Lung (tissue), 16 donors: ENCODE data around the gene TMEM30A. TPM values are rescaled to one million over a fixed set of nuclear protein-coding genes. Genes with fewer than 3 reads are reported as not detected.

Experiments
- ATAC-seq: fragments of 200-7000 bp; cut with Tn5 transposase; one replicate; pipeline ENCODE4 v1.9.1; 2020; ENCODE audit warnings: moderate number of reproducible peaks; ENCODE audit not compliant: insufficient read depth, low FRiP score
- DNase-seq, 3 donors: peaks; one replicate each; pipeline ENCODE4 v3.0.0-alpha.2; 2013 to 2017
- H3K27ac ChIP-seq, 2 donors: one replicate each; pipeline ENCODE4 v1.5.1; 2013; ENCODE audit warnings: mild to moderate bottlenecking in 2 of 2, moderate library complexity in 2 of 2, control low read depth in 1 of 2, inconsistent platforms in 1 of 2, low read depth in 1 of 2, low read length in 1 of 2
- H3K27me3 ChIP-seq, 3 donors: one replicate each; pipeline ENCODE4 v1.5.1; 2013; ENCODE audit warnings: low read length in 2 of 3; ENCODE audit not compliant: control insufficient read depth in 3 of 3, insufficient read depth in 3 of 3
- H3K36me3 ChIP-seq, 4 donors: one replicate each; pipeline ENCODE4 v1.5.1; 2013; ENCODE audit warnings: low read length in 4 of 4, mild to moderate bottlenecking in 1 of 4, moderate library complexity in 1 of 4; ENCODE audit not compliant: control insufficient read depth in 4 of 4, insufficient read depth in 4 of 4
- H3K4me1 ChIP-seq, 5 donors: one replicate each; pipeline ENCODE4 v1.5.1; 2013; ENCODE audit warnings: low read length in 5 of 5, mild to moderate bottlenecking in 2 of 5, moderate library complexity in 1 of 5; ENCODE audit not compliant: control insufficient read depth in 5 of 5, insufficient read depth in 5 of 5
- H3K4me3 ChIP-seq: one replicate; pipeline ENCODE4 v1.5.1; 2013; ENCODE audit warnings: mild to moderate bottlenecking, control low read depth, moderate library complexity
- H3K9ac ChIP-seq, 2 donors: one replicate each; pipeline ENCODE4 v1.5.1; 2013; ENCODE audit warnings: low read length in 2 of 2, control low read depth in 1 of 2; ENCODE audit not compliant: insufficient read depth in 1 of 2
- H3K9me3 ChIP-seq, 4 donors: one replicate each; pipeline ENCODE4 v1.5.1; 2013; ENCODE audit warnings: low read length in 3 of 4, mild to moderate bottlenecking in 1 of 4, moderate library complexity in 1 of 4; ENCODE audit not compliant: control insufficient read depth in 4 of 4, insufficient read depth in 3 of 4
- WGBS, 2 donors: extraction: QIAGEN DNeasy Blood & Tissue Kit; methylation state at CpG; one replicate each; pipeline ENCODE4 v1.1.7; 2013; 5-methylcytosine and 5-hydroxymethylcytosine counted together
- long read RNA-seq, 5 donors: transcript quantifications; one replicate each; lab custom pipeline, GENCODE V29; 2026
- polyA plus RNA-seq, 2 donors: library from polyadenylated mRNA; stranded (reverse); fragments of 200-250 nt; gene quantifications; one replicate each; pipeline ENCODE4 v1.2.1, GENCODE V29; 2013
- total RNA-seq, 2 donors: library from RNA; depleted of rRNA in 1 of 2; stranded (reverse); fragments of >200 nt in 1 of 2; gene quantifications; one replicate each; pipeline ENCODE4 v1.2.1, GENCODE V29; 2014 to 2021
- TF ChIP-seq, protein P1 (sequence below): IDR thresholded peaks from 2 replicates; pipeline ENCODE4 v1.5.1; 2012; ENCODE audit warnings: mild to moderate bottlenecking; ENCODE audit errors: control extremely low read depth, extremely low read depth
- donor health status: control.
- donor health status: control.
- donor health status: Bipolar disorder and iron deficiency.
- donor health status: healthy.
- donor health status: DM: yes; HTN: yes; CAD: no.

Gene TMEM30A
- total RNA-seq (100 to 1,000 TPM; 124 to 164 TPM), polyA plus RNA-seq (10 to 100 TPM; 46.4 to 74.5 TPM)
- long read RNA-seq, donor 1, full-length matches to known transcripts, result 43 of 128 reads
- long read RNA-seq, donor 1, partial matches to known transcripts, result 85 of 128 reads
- long read RNA-seq, donor 1, other reads (novel, unspliced or antisense), result 0 of 128 reads
- long read RNA-seq, donor 2, full-length matches to known transcripts, result 16 of 29 reads
- long read RNA-seq, donor 2, partial matches to known transcripts, result 13 of 29 reads
- long read RNA-seq, donor 2, other reads (novel, unspliced or antisense), result 0 of 29 reads
- long read RNA-seq, donor 3, full-length matches to known transcripts, result 29 of 35 reads
- long read RNA-seq, donor 3, partial matches to known transcripts, result 6 of 35 reads
- long read RNA-seq, donor 3, other reads (novel, unspliced or antisense), result 0 of 35 reads
- long read RNA-seq, donor 4, full-length matches to known transcripts, result 6 of 21 reads
- long read RNA-seq, donor 4, partial matches to known transcripts, result 15 of 21 reads
- long read RNA-seq, donor 4, other reads (novel, unspliced or antisense), result 0 of 21 reads
- long read RNA-seq, donor 5, full-length matches to known transcripts, result 52 of 96 reads
- long read RNA-seq, donor 5, partial matches to known transcripts, result 39 of 96 reads
- long read RNA-seq, donor 5, other reads (novel, unspliced or antisense), result 5 of 96 reads

DNA sequence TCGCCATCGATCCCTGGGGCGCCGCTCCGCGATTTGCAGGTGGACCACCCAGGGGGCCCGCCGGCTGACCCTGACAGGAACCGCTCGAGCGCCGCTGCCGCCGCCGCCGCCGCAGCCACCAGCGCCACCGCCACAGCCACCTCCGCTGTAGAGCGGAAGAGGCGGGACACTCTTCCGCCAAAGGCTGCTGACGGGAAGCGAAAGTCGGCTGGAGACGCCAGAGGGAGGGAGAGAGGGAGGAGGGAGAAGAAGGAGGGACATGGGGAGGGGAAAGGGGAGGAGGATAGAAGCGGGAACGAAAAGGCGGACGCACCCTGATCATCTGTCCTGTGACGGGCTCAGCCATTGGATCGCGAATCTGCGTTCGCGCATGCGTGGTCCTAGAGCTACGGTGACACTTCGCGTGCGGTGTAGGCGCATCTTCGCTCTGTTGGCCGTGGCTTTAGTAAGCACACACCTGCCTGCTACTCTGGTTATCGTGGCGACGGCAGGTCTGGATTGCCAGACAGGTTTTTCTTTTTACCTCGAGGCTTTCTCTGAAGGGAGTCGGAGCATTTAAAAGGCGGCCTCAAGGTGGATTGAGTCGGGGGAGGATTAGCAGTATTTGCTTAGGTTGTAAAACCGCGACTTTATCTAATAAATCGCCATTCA lies at the start of gene TMEM30A:
Gene TMEM30A, minus strand, starts transcription at position 161 of the 651 bp plus-strand sequence. Its CDS starts 154 bp downstream, at position 7.
- peaks cover 0 to 4% (median 1%) of the 10 kb centered on the region in 4 donors for H3K36me3 ChIP-seq
- TF ChIP-seq, protein P1, sequence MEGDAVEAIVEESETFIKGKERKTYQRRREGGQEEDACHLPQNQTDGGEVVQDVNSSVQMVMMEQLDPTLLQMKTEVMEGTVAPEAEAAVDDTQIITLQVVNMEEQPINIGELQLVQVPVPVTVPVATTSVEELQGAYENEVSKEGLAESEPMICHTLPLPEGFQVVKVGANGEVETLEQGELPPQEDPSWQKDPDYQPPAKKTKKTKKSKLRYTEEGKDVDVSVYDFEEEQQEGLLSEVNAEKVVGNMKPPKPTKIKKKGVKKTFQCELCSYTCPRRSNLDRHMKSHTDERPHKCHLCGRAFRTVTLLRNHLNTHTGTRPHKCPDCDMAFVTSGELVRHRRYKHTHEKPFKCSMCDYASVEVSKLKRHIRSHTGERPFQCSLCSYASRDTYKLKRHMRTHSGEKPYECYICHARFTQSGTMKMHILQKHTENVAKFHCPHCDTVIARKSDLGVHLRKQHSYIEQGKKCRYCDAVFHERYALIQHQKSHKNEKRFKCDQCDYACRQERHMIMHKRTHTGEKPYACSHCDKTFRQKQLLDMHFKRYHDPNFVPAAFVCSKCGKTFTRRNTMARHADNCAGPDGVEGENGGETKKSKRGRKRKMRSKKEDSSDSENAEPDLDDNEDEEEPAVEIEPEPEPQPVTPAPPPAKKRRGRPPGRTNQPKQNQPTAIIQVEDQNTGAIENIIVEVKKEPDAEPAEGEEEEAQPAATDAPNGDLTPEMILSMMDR, result no peak
- WGBS, 2 donors, result 0% methylated on average over 51 to 55 of the region's 55 CpGs
- H3K9ac ChIP-seq, result peak within 1 kb of the TSS; percentile 90 to 93
- no peaks in the 10 kb centered on the region for H3K9me3 ChIP-seq
- H3K4me3 ChIP-seq, result peak within 1 kb of the TSS; percentile 90
- ATAC-seq (peak; percentile 98), DNase-seq (peak; percentile 98 to 100 (median 99))
- H3K27me3 ChIP-seq, result no peaks in the 10 kb centered on the region
- peak within 1 kb of the TSS; percentile 85 to 93 for H3K27ac ChIP-seq
- H3K4me1 ChIP-seq, result peaks cover 0 to 32% (median 6%) of the 10 kb centered on the region in 5 donors

DNA sequence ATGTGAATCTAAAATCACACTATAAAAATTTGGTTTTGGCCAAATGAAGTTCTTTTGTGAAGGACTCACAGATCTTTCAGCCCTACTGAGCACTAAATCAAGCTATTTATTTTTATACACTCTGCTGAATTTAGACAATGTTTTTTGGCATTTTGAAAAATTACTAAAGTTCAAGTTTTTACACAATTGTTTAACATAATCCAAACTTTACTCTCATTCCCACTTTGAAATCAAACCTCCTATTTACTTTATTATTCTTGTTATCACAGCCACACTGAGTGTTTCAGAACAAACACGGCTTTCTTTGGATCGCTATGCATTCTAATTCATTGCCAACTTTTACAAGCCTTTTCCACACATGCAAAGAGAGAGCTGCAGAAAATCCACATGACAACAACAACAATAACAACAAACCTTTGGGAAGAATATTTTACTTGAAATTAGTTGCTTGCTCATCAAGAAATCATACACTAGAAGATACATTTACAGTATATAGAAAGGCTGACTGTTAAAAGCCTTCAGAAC lies 49.1 kb upstream of the TMEM30A start:
- TF ChIP-seq, protein P1, result no peak
- Histone ChIP-seq H3K36me3 (peaks cover 0 to 13% (median 8%) of the 10 kb centered on the region in 4 donors), H3K4me3 (no peak overlapping the region), H3K27me3 (no peaks in the 10 kb centered on the region), H3K4me1 (peaks cover 0 to 45% (median 18%) of the 10 kb centered on the region in 5 donors), H3K9ac (peak overlapping the region in 1 of 2 donors; percentile 62), H3K27ac (peak overlapping the region in 1 of 2 donors; percentile 81), H3K9me3 (no peaks in the 10 kb centered on the region)
- DNase-seq, result peak; percentile 31 to 92 (median 92)
- WGBS, 2 donors, result 56 to 77% methylated on average over 2 of the region's 2 CpGs
- no peak for ATAC-seq

DNA sequence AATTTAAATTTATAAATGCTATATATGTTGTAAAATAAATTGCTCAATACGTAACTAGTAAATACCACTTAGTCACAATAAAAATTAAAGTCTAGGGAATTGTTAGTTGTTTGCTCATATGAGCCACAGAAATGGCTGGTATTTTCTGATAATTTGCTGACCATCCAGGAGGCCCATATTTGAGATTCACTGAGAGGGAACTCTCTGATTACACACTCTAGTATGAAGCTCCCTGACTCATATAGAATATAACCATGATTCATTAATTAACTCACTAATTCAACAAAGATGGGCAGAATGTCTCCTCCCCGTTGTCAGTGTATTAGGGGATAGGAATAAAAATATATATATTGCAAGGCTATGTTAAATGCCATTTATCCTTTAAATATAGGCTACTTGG lies 46.6 kb upstream of the TMEM30A start:
- TF ChIP-seq, protein P1, result no peak
- H3K9ac ChIP-seq, result no peak overlapping the region
- H3K4me3 ChIP-seq, result no peak overlapping the region
- ATAC-seq (no peak), DNase-seq (no peak)
- H3K4me1 ChIP-seq, result peaks cover 0 to 40% (median 18%) of the 10 kb centered on the region in 5 donors
- no peak overlapping the region for H3K27ac ChIP-seq
- H3K27me3 ChIP-seq, result no peaks in the 10 kb centered on the region
- H3K9me3 ChIP-seq, result no peaks in the 10 kb centered on the region
- 91 to 93% methylated on average over 2 of the region's 2 CpGs for WGBS, 2 donors
- H3K36me3 ChIP-seq, result peaks cover 0 to 4% (median 0%) of the 10 kb centered on the region in 4 donors
